ENCODE measurements around the gene PTPRR.
"Not testable (repeated sequence)": the region's sequence is repeated elsewhere in the genome, so short reads cannot be mapped to it uniquely, and the experiment has no call there.

- not testable (repeated sequence) for TF ChIP-seq EGR1 (IDR thresholded peaks at IDR 0.05; ENCODE audit: low read depth in 2 of 2); FOXA1 (IDR thresholded peaks at IDR 0.05); YY1 (IDR thresholded peaks at IDR 0.05); CTCF (IDR thresholded peaks at IDR 0.05; ENCODE audit: low read depth, low read length, missing input control); RAD21 (IDR thresholded peaks at IDR 0.05); ZBTB33 (IDR thresholded peaks at IDR 0.05)
Measured at GRCh38 chr12:70735197-70735596, 185.3 kb downstream of the PTPRR start.

Measured in liver (tissue), 3 donors.